Duodenal mucosa (tissue), 2 donors: Measurements from ENCODE around the gene OR2G2.

Source experiments
- H3K27ac ChIP-seq: one replicate; pipeline ENCODE4 v1.7.0; 2013; ENCODE audit warnings: low read depth, low read length
- H3K27me3 ChIP-seq, 2 donors: one replicate each; pipeline ENCODE4 v1.7.0; 2013; ENCODE audit warnings: low read length in 2 of 2, control low read depth in 1 of 2; ENCODE audit not compliant: insufficient read depth in 2 of 2, control insufficient read depth in 1 of 2
- H3K36me3 ChIP-seq, 2 donors: one replicate each; pipeline ENCODE4 v1.7.0; 2013; ENCODE audit warnings: low read length in 2 of 2, control low read depth in 1 of 2; ENCODE audit not compliant: insufficient read depth in 2 of 2, control insufficient read depth in 1 of 2
- H3K4me1 ChIP-seq, 2 donors: one replicate each; pipeline ENCODE4 v1.7.0; 2013; ENCODE audit warnings: low read length in 2 of 2, control low read depth in 1 of 2; ENCODE audit not compliant: insufficient read depth in 2 of 2, control insufficient read depth in 1 of 2
- H3K4me3 ChIP-seq, 2 donors: one replicate each; pipeline ENCODE4 v1.7.0; 2013; ENCODE audit warnings: low read length in 2 of 2, low read depth in 1 of 2
- H3K9ac ChIP-seq, 2 donors: one replicate each; pipeline ENCODE4 v1.7.0; 2013; ENCODE audit warnings: low read length in 2 of 2, low read depth in 1 of 2
- H3K9me3 ChIP-seq, 2 donors: one replicate each; pipeline ENCODE4 v1.7.0; 2013; ENCODE audit warnings: low read length in 2 of 2, control low read depth in 1 of 2; ENCODE audit not compliant: control insufficient read depth in 1 of 2

The OR2G2 gene

GRCh38 chr1:247561711-247562110 lies 26.4 kb upstream of the OR2G2 start:
- Histone ChIP-seq H3K4me1 (no peaks in the 10 kb centered on the region), H3K4me3 (no peak overlapping the region), H3K9me3 (no peaks in the 10 kb centered on the region), H3K27me3 (no peaks in the 10 kb centered on the region), H3K27ac (no peak overlapping the region), H3K36me3 (no peaks in the 10 kb centered on the region), H3K9ac (no peak overlapping the region)

- Histone ChIP-seq H3K9me3 (no peaks in the 10 kb centered on the region), H3K27ac (no peak overlapping the region), H3K27me3 (no peaks in the 10 kb centered on the region)
These were observed 26.0 kb upstream of the OR2G2 start for GRCh38 chr1:247562198-247562597.

GRCh38 chr1:247574236-247574635 lies 13.9 kb upstream of the OR2G2 start:
- H3K27ac ChIP-seq = no peak overlapping the region
- H3K27me3 ChIP-seq = no peaks in the 10 kb centered on the region
- H3K4me1 ChIP-seq = no peaks in the 10 kb centered on the region
- H3K9me3 ChIP-seq = no peaks in the 10 kb centered on the region
- no peak overlapping the region for H3K9ac ChIP-seq
- no peaks in the 10 kb centered on the region for H3K36me3 ChIP-seq
- no peak overlapping the region for H3K4me3 ChIP-seq

More at GRCh38 chr1:247562198-247562597, 26.0 kb upstream of the OR2G2 start:
- no peak overlapping the region for H3K4me3 ChIP-seq
- H3K4me1 ChIP-seq = no peaks in the 10 kb centered on the region
- H3K9ac ChIP-seq = no peak overlapping the region
- H3K36me3 ChIP-seq = no peaks in the 10 kb centered on the region

GRCh38 chr1:247574664-247575063 lies 13.5 kb upstream of the OR2G2 start:
- Histone ChIP-seq H3K4me3 (no peak overlapping the region), H3K27ac (no peak overlapping the region), H3K4me1 (no peaks in the 10 kb centered on the region), H3K9ac (no peak overlapping the region), H3K27me3 (no peaks in the 10 kb centered on the region), H3K9me3 (no peaks in the 10 kb centered on the region), H3K36me3 (no peaks in the 10 kb centered on the region)

- Histone ChIP-seq H3K36me3 (no peaks in the 10 kb centered on the region), H3K9ac (no peak overlapping the region), H3K4me1 (no peaks in the 10 kb centered on the region), H3K27me3 (no peaks in the 10 kb centered on the region), H3K27ac (no peak overlapping the region), H3K9me3 (no peaks in the 10 kb centered on the region), H3K4me3 (no peak overlapping the region)
These were observed 11.6 kb upstream of the OR2G2 start for GRCh38 chr1:247576514-247576913.

GRCh38 chr1:247578946-247579460 lies 9.2 kb upstream of the OR2G2 start:
- Histone ChIP-seq H3K4me3 (no peak overlapping the region), H3K4me1 (no peaks in the 10 kb centered on the region), H3K27ac (no peak overlapping the region)

GRCh38 chr1:247605286-247605685 lies 17.1 kb downstream of the OR2G2 start, which contains the start of gene OR2G3:
OR2G3 (plus strand) TSS chr1:247605586; CDS start chr1:247605586, 0 bp downstream.
- Histone ChIP-seq H3K27ac (no peak within 1 kb of the TSS), H3K9me3 (peaks cover 0 to 2% of the 10 kb centered on the region in 2 donors), H3K9ac (no peak within 1 kb of the TSS), H3K27me3 (no peaks in the 10 kb centered on the region), H3K4me1 (no peaks in the 10 kb centered on the region), H3K36me3 (no peaks in the 10 kb centered on the region), H3K4me3 (no peak within 1 kb of the TSS)

More at GRCh38 chr1:247578946-247579460, 9.2 kb upstream of the OR2G2 start:
- Histone ChIP-seq H3K9me3 (no peaks in the 10 kb centered on the region), H3K36me3 (no peaks in the 10 kb centered on the region), H3K27me3 (no peaks in the 10 kb centered on the region), H3K9ac (no peak overlapping the region)

GRCh38 chr1:247613405-247613804 lies 25.2 kb downstream of the OR2G2 start:
- Histone ChIP-seq H3K9ac (no peak overlapping the region), H3K4me3 (no peak overlapping the region), H3K27me3 (no peaks in the 10 kb centered on the region), H3K4me1 (no peaks in the 10 kb centered on the region), H3K9me3 (peaks cover 0 to 4% of the 10 kb centered on the region in 2 donors), H3K27ac (no peak overlapping the region), H3K36me3 (no peaks in the 10 kb centered on the region)

GRCh38 chr1:247614625-247615024 lies 26.5 kb downstream of the OR2G2 start:
- H3K36me3 ChIP-seq = no peaks in the 10 kb centered on the region
- H3K4me3 ChIP-seq = no peak overlapping the region
- no peaks in the 10 kb centered on the region for H3K27me3 ChIP-seq
- H3K9ac ChIP-seq = no peak overlapping the region
- no peaks in the 10 kb centered on the region for H3K4me1 ChIP-seq
- H3K27ac ChIP-seq = no peak overlapping the region
- peaks cover 0 to 2% of the 10 kb centered on the region in 2 donors for H3K9me3 ChIP-seq

GRCh38 chr1:247627951-247628350 lies 39.8 kb downstream of the OR2G2 start:
- Histone ChIP-seq H3K36me3 (no peaks in the 10 kb centered on the region), H3K9me3 (no peaks in the 10 kb centered on the region), H3K27ac (no peak overlapping the region), H3K27me3 (no peaks in the 10 kb centered on the region), H3K4me1 (no peaks in the 10 kb centered on the region), H3K9ac (no peak overlapping the region), H3K4me3 (no peak overlapping the region)

- no peaks in the 10 kb centered on the region for H3K36me3 ChIP-seq
- no peak overlapping the region for H3K27ac ChIP-seq
- no peaks in the 10 kb centered on the region for H3K27me3 ChIP-seq
- no peak overlapping the region for H3K4me3 ChIP-seq
- H3K4me1 ChIP-seq = no peaks in the 10 kb centered on the region
- no peak overlapping the region for H3K9ac ChIP-seq
- H3K9me3 ChIP-seq = peaks cover 0 to 17% of the 10 kb centered on the region in 2 donors
These were observed 49.9 kb downstream of the OR2G2 start for GRCh38 chr1:247638011-247638410.
